Activated CD4-positive, alpha-beta T cell treated with anti-CD3 and anti-CD28 coated beads, Interleukin-2, amount 50 U/mL, for 16 hours (primary cell): ENCODE data around the gene DZIP3.

Source experiments
- DNase-seq: peaks from one replicate; pipeline ENCODE4 v3.0.0-alpha.2; 2020

Gene DZIP3

GRCh38 chr3:108698461-108698860 lies 108.9 kb downstream of the DZIP3 start:
- DNase-seq = no peak

GRCh38 chr3:108705045-108705444 lies 115.5 kb downstream of the DZIP3 start:
- DNase-seq = no peak

GRCh38 chr3:108713009-108713516 lies 123.5 kb downstream of the DZIP3 start:
- DNase-seq = no peak

GRCh38 chr3:108713816-108714215 lies 124.3 kb downstream of the DZIP3 start:
- DNase-seq = no peak

GRCh38 chr3:108718454-108718853 lies 128.9 kb downstream of the DZIP3 start:
- DNase-seq = no peak

- DNase-seq = no peak
These were observed 129.8 kb downstream of the DZIP3 start for GRCh38 chr3:108719178-108719806.

GRCh38 chr3:108722724-108723123 lies 133.2 kb downstream of the DZIP3 start:
- DNase-seq = no peak

GRCh38 chr3:108724101-108724500 lies 134.6 kb downstream of the DZIP3 start:
- DNase-seq = no peak

GRCh38 chr3:108728105-108728504 lies 138.6 kb downstream of the DZIP3 start:
- DNase-seq = no peak

GRCh38 chr3:108728934-108729333 lies 139.4 kb downstream of the DZIP3 start:
- no peak for DNase-seq

- DNase-seq = no peak
These were observed 147.3 kb downstream of the DZIP3 start for GRCh38 chr3:108736821-108737220.

- no peak for DNase-seq
These were observed 153.4 kb downstream of the DZIP3 start for GRCh38 chr3:108742929-108743328.
